Measurements from ENCODE around the gene UBTF. TPM values are rescaled to one million over a fixed set of nuclear protein-coding genes. Genes with fewer than 3 reads are reported as not detected.

UBTF gene
- total and polyA plus RNA-seq, 9 of the 15 experiments (the other 6 are each of a cell fraction or from before 2014, with no cell fraction given): 1.2 to 113 (median 83.6) TPM

GRCh38 chr17:44202756-44203155 is 16.7 kb downstream of the UBTF start:
- intact Hi-C loops (cut with micrococcal nuclease) (no loop called here), in situ Hi-C loops (cut with MboI) (loop anchor here (5.0 kb wide), 1 partner anchor 315 kb away; no protein-coding TSS in a partner anchor)
- DNase-seq (ENCODE audit: extremely low read depth in 1 of 4, low spot score in 3 of 4) (no peak), FAIRE-seq (no peak), ATAC-seq (no peak)
- no peak for TF ChIP-seq ELF1 (tag; IDR thresholded peaks at IDR 0.05)
- Histone ChIP-seq H3K4me1 (replicated peaks in 1 of 2; ENCODE audit: control insufficient read depth in 2 of 2, insufficient read depth in 2 of 2, low read length in 2 of 2) (peaks cover 36 to 40% of the 10 kb centered on the region in 2 experiments), H3K27ac (ENCODE audit: extremely low read depth, low read depth, low read length) (no peak overlapping the region; the same call in 2 of the 3 replicates), H3K36me3 (ENCODE audit: control insufficient read depth, insufficient read depth, low read length) (peaks cover 16% of the 10 kb centered on the region; the same call in 2 of the 3 replicates), H3K4me3 (no peak overlapping the region), H3K9ac (ENCODE audit: insufficient read depth in 1 of 2, low read depth in 2 of 2, low read length in 2 of 2) (peak overlapping the region in 1 of 2 experiments; percentile 45; a peak in 1 of 4 replicates), H2AFZ (ENCODE audit: low read depth, low read length) (no peak overlapping the region), H3K4me2 (ENCODE audit: insufficient read depth, low read length) (no peak overlapping the region), H3K27me3 (ENCODE audit: control insufficient read depth in 2 of 2, insufficient read depth in 2 of 2, low read length in 2 of 2) (no peaks in the 10 kb centered on the region), H4K20me1 (replicated peaks; ENCODE audit: control insufficient read depth, insufficient read depth, low read length) (no peaks in the 10 kb centered on the region; the same call in 1 of the 2 replicates), H3K79me2 (ENCODE audit: control insufficient read depth, insufficient read depth, low read length) (peaks cover 14% of the 10 kb centered on the region), H3K9me3 (replicated peaks; ENCODE audit: control insufficient read depth, insufficient read depth, low read depth, low read length) (no peaks in the 10 kb centered on the region), H3K9me1 (ENCODE audit: control insufficient read depth, insufficient read depth, low read length) (no peaks in the 10 kb centered on the region)
- no TSS peak for BruUV-seq (replicated peaks)
- WGBS (ENCODE audit: insufficient coverage, low coverage, missing lambda C conversion rate): 71% methylated on average over 4 of the region's 4 CpGs
- CTCF ChIA-PET (ENCODE audit: low intra/inter-chr PET ratio): interaction anchor here (1.5 kb wide), 1 partner anchor 129 kb away, joined by 4 read pairs; no protein-coding TSS in a partner anchor
- POLR2A ChIA-PET: interaction anchor here (1.2 to 2.3 kb wide), 2 partner anchors 11 kb away, joined by 4 to 11 read pairs; no protein-coding TSS in a partner anchor

GRCh38 chr17:44200478-44201155 is 18.9 kb downstream of the UBTF start:
- ChIA-PET POLR2A (interaction anchor here (1.0 to 1.3 kb wide), 3 partner anchors 10 to 126 kb away, joined by 3 read pairs; partner anchors contain the start of gene TMUB2), CTCF (ENCODE audit: low intra/inter-chr PET ratio) (no interaction called here)
- Histone ChIP-seq H3K9me3 (replicated peaks; ENCODE audit: control insufficient read depth, insufficient read depth, low read depth, low read length) (no peaks in the 10 kb centered on the region), H4K20me1 (replicated peaks; ENCODE audit: control insufficient read depth, insufficient read depth, low read length) (no peaks in the 10 kb centered on the region; the same call in 1 of the 2 replicates), H3K4me3 (peak overlapping the region; percentile 79), H3K9ac (ENCODE audit: insufficient read depth in 1 of 2, low read depth in 2 of 2, low read length in 2 of 2) (peak overlapping the region; percentile 80 to 98), H3K36me3 (ENCODE audit: control insufficient read depth, insufficient read depth, low read length) (peaks cover 22% of the 10 kb centered on the region; the same call in 2 of the 3 replicates), H3K4me2 (ENCODE audit: insufficient read depth, low read length) (peak overlapping the region; percentile 72), H3K9me1 (ENCODE audit: control insufficient read depth, insufficient read depth, low read length) (no peaks in the 10 kb centered on the region), H2AFZ (ENCODE audit: low read depth, low read length) (peak overlapping the region; percentile 82), H3K27ac (ENCODE audit: extremely low read depth, low read depth, low read length) (peak overlapping the region; percentile 91), H3K27me3 (ENCODE audit: control insufficient read depth in 2 of 2, insufficient read depth in 2 of 2, low read length in 2 of 2) (no peaks in the 10 kb centered on the region), H3K79me2 (ENCODE audit: control insufficient read depth, insufficient read depth, low read length) (peaks cover 24% of the 10 kb centered on the region), H3K4me1 (replicated peaks in 1 of 2; ENCODE audit: control insufficient read depth in 2 of 2, insufficient read depth in 2 of 2, low read length in 2 of 2) (peaks cover 40% of the 10 kb centered on the region in 2 experiments)
- in situ Hi-C loops (cut with MboI): loop anchor here (5.0 kb wide), 1 partner anchor 317 kb away; no protein-coding TSS in a partner anchor
- 7% methylated on average over 34 of the region's 36 CpGs for WGBS (ENCODE audit: insufficient coverage, low coverage, missing lambda C conversion rate)
- TSS peak; percentile 88 for BruUV-seq (replicated peaks)
- DNase-seq (ENCODE audit: extremely low read depth in 1 of 4, low spot score in 3 of 4): peak in 1 of 4 experiments; percentile 42
- peak; percentile 86 for FAIRE-seq
- intact Hi-C loops (cut with micrococcal nuclease): no loop called here
- ATAC-seq: peak; percentile 7
- no peak for TF ChIP-seq TRIM28 (IDR thresholded peaks at IDR 0.05)
- TF ChIP-seq PML (IDR thresholded peaks at IDR 0.05; ENCODE audit: low read length): 0 out of 2 replicates have a peak, but pooled peaks have one; percentile 20
- TF ChIP-seq YY1 (IDR thresholded peaks at IDR 0.05; ENCODE audit: borderline replicate concordance in 1 of 3, control insufficient read depth in 1 of 3, extremely low read depth in 1 of 3, insufficient read depth in 3 of 3, insufficient read length in 1 of 3, insufficient replicate concordance in 2 of 3, low read depth in 1 of 3, low read length in 2 of 3): peak in 1 of 3 experiments; percentile 8
- TF ChIP-seq POLR2AphosphoS5 (IDR thresholded peaks at IDR 0.05; ENCODE audit: control insufficient read depth, insufficient read depth, low read depth, low read length): peak; percentile 55; the same call in 1 of the 2 replicates
- TF ChIP-seq TCFL5 (CRISPR knock-in tag; conservative IDR thresholded peaks at IDR 0.05): no peak
- peak; percentile 62 for TF ChIP-seq PHF20 (IDR thresholded peaks at IDR 0.05; ENCODE audit: partially characterized antibody)
- no peak for TF ChIP-seq KAT2B (IDR thresholded peaks at IDR 0.05; ENCODE audit: low read depth, low read length)
- no peak for TF ChIP-seq KDM1A (IDR thresholded peaks at IDR 0.05)
- TF ChIP-seq POLR2G (IDR thresholded peaks at IDR 0.05; ENCODE audit: low read depth, low read length): peak; percentile 74
- TF ChIP-seq HDAC1 (IDR thresholded peaks at IDR 0.05): 0 out of 4 replicates have a peak, but pooled peaks of 1 of the 2 experiments have one; percentile 37
- TF ChIP-seq ZNF511 (CRISPR knock-in tag; IDR thresholded peaks at IDR 0.05): 0 out of 2 replicates have a peak, but pooled peaks have one; percentile 22

Measured in K562 (cell line).